HG03558 (cell line): ENCODE data around the gene PNP.
"Not testable (repeated sequence)": the region's sequence is repeated elsewhere in the genome, so short reads cannot be mapped to it uniquely, and the experiment has no call there.

Experiments used
- ATAC-seq: cut with Tn5 transposase; IDR thresholded peaks from one replicate; pipeline ENCODE4 v1.9.1; 2021; ENCODE audit warnings: moderate number of reproducible peaks; ENCODE audit not compliant: unreplicated experiment; ENCODE audit errors: extremely low read depth

PNP gene

DNA sequence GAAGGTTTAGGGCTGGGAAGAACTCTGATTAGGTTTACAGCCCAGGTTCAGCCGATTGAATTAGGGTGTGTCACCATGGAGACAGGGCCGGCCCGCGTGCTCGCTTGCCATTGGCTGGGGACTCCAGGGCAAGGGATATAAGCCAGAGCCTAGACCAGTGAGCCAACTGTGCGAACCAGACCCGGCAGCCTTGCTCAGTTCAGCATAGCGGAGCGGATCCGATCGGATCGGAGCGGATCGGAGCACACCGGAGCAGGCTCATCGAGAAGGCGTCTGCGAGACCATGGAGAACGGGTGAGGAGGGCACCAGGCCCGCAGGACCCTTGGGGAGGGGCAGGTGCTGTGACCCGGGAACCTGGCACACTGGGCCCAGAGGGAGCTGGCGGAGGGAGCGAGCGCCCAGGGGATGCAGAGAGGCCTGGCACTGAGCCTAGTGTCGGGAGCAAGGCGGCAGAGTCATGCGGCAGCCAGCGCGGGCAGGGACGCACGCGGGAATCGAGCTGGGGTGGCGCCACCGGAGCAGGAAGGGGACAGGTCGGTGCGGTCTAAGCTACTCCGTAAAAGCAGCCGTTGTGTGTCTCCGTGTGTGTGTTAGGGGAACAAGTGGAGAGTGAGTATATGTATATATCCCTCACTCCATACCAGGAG lies at the start of gene PNP:
Gene PNP (plus strand): TSS at position 165 of the 648 bp plus-strand sequence. CDS start 119 bp downstream, at position 284.
- ATAC-seq, result peak; percentile 90

- ATAC-seq, result no peak
Observed at GRCh38 chr14:20419419-20419818, 49.8 kb upstream of the PNP start.

GRCh38 chr14:20421267-20421666 lies 47.9 kb upstream of the PNP start:
- ATAC-seq, result no peak

- no peak for ATAC-seq
Observed at GRCh38 chr14:20422886-20423285, 46.3 kb upstream of the PNP start.

- no peak for ATAC-seq
Observed at GRCh38 chr14:20424851-20425250, 44.4 kb upstream of the PNP start.

DNA sequence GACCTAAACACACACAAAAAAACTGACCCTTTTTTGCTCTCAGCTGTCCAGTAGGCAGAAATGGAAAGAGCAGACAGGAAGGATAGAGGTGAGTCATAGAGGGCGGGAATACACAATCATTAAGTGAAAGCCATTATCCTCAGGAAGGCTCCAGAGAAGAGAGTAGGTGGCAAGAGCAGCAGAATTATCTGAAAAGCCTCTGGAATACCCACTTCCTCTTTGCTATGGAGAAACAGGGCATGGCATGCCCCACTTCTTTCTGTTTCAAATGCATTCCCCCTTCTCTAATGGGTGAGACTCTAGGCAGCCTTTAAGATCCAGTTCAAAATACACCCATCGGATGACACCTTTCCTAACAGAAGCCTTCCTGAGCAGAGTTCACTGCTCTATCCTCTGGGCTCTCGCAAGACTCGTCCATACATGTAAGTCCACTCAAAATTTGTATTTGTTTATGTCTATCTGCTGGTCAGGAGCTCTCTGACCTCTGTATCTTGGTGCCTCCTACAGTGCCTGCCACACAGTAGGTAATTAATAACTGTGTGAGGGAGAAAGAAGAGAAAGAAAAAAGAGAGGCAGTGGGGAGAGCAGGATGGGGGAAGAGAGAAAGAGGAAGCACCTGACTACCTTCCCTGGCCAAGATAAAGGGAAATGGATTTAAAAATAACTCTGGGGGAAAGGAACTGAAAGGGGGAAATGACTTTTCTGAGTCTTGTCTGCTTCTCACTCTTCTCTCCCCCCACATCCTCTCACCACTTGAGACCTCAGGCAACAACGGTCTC lies 41.8 kb upstream of the PNP start:
- peak; percentile 77 for ATAC-seq

- ATAC-seq, result no peak
Observed at GRCh38 chr14:20428010-20428365, 41.2 kb upstream of the PNP start.

DNA sequence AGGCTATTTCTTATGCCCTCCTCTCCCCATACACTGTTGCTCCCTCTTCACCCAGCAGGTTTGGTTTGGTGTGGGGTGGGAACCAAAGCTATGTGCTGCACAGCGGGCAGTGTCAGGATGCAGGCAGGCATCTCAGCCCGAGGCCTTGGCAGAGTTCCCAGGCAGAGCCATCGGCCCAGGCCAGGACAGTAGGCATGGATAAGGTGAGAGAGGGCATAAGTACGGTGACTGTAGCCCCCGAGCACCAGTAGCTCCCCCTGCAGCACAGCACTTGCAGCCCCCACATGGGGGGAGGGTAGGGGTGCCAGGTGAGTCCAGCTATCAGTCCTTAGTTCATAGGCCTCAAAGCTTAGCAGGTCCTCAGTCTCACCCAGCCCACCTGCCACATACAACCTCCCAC lies 40.4 kb upstream of the PNP start:
- no peak for ATAC-seq

DNA sequence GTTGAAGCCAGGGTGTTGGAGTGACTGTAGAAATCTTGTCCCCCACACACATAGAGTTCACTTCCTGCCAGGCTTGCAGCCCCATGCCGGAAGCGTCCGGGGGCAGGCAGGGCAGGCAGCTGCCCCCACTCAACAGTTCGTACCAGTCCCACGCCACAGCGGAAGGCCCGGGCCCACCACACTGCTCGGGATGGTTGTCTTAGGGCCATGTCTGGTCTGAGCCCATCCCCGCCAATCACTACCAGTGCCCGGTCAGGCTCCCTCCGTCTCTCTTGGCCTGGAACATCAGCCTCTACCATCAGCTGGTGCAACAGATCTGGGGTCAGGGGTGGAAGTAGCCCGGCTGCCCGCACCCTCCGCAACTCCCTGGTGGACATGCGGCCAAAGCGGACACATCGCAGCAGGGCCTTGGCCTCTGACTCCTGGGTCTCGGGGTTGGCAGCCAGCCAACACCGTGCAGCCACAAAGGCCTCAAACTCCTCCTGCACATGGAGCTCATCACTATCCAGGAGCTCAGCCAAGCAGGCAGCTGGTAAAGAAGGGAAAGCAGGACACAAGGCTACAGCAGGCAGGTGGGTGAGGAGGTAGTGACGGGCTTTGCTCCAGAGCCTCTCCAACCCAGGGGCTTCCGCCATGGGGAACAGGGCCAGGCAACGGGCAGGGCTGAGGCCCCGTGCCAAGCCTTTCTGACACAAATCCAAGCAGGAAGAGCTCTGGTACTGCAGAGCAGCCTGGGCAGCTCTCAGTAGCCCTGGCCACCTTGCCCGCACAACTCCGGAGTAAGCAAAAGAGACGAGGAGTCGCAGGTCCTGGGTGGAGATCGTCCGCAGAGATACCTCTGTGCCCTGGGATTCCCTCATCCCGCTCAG lies 39.2 kb upstream of the PNP start:
- no peak for ATAC-seq

DNA sequence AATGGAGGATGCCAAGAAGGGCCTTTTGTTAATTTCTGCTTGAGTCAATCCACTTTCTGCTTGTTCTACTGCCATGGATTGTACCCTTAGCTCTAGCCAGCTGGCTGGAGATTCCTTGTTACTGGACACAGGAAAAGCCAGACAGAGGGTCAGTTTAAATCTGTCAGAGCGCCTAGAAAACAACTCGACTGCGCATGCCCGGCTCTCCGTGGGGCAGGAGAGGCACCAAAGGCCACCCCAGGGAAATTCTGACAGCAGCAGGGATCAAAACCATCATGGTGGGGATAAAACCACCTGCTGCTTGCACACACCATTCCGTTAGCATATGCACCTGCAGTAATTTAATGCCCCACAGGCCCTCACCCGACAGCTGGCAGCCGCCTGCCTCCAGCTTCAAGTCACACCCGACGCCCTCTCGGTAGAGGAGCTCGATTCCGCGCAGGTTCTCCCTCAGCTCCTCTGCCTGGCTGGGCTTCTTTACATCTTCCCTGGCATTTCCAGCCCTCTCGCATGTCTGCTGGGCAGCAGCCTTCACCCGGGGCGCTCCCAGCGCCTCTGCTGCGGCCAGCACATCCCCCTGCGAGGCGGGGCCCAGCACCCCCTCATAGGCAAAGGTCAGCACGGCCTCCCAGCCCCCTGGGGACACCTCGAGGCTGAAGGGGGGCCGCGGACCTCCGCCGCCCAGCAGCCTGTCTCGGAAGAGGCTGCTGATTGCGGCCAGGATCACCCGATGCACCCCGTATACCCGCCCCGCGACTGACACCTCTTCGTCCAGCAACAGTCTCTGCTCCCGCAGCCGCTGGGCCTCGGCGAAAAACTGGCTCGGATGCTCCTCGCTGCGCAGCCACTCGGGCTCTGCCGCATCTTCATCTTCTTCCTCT lies 34.3 kb upstream of the PNP start:
- no peak for ATAC-seq

DNA sequence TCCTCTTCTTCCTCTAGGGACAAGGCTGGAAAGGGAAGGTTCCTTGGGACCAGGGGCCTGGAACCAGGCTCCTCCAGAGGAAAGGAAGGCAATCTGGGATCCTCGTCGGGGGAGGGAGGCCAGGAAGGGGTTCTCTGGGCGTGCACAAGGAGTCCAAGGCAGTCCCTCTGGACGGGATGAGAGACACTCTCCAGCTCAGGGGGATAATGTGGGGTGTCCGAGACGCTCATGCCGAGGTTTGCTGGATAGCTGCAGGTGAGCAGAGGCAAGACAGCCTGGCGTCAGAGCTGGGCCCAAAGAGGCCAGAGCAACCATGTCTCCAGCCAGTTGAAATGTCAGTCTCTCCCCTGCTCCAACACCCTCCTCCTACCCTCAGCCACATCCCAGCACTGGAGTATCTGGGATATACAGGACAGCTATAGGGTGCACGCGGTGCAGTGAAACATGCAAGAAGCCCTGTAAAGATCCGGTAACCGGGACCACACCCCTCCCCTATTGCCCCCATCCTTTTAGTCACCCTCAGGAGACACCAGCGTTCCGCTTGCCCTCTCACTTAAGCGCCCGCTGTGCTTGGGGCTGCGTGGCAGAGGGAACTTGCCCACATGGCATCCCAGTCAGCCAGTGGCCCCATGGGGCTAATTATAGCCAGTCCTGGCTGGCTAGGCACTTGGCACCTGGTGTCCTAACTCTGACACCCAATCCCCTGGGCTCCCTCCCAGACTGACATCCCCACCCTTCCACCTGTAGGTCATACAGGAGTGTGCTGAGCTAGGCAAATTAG lies 33.4 kb upstream of the PNP start, which contains the start of gene KLHL33:
Gene KLHL33 (minus strand): TSS at position 585 of the 781 bp plus-strand sequence. CDS start 355 bp downstream, at position 230.
- ATAC-seq, result no peak

DNA sequence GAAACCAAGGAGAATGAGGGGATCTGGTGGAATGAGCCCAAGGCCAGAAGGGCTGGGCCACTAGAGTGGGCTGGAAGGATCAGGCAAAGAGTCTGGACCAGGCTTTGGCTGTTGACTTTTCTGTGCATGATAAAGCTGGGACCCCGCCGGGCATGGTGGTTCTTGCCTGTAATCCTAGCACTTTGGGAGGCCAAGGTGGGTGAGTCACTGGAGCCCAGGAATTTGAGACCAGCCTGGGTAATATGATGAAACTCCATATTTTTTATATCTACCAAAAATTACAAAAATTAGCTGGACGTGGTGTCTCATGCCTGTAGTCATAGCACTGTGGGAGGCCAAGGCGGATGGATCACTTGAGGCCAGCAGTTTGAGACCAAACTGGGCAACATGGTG lies 32.8 kb upstream of the PNP start:
- no peak for ATAC-seq

GRCh38 chr14:20438664-20439063 lies 30.5 kb upstream of the PNP start:
- no peak for ATAC-seq

DNA sequence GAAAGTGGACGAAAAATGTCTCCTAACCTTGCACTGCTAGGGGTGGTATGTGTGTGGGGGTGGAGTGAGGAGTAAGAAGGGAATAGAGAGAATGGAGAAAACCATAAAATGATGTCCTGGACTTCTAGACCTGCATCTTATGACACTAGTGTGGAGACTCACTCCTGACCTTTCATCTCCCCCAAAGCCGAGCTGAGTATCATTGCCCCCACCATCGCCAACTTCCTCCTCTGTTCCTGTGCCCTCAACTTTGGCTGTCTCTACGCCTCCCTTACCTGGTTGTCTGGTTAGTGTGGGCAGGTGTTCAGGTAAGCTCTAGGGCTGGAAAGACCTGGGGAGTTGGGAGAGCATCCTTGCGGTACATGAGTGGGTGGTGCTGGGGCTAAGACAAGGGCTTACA lies 28.7 kb upstream of the PNP start:
- no peak for ATAC-seq

GRCh38 chr14:20440882-20441281 lies 28.3 kb upstream of the PNP start:
- no peak for ATAC-seq

DNA sequence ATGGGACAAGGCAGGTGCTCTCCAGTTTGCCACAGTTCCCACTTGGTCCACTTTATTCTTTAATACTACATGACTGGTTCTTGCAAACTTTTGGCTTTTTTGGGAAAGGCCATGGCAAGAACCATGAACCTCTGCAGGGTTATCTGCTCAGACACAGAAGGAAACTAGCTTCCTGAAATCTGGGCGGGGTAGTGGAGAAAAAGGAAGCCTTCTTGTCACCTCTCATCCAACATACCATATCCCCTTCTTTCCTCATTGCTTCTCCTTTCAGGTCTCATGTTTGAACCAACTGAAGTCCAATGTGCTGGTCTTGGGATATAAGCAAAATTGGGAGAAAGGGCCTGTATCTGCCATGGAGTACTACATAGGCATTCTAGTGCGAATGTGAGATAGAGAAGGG lies 27.7 kb upstream of the PNP start:
- ATAC-seq, result no peak

- not testable (repeated sequence) for ATAC-seq
Observed at GRCh38 chr14:20443650-20444049, 25.6 kb upstream of the PNP start.

- ATAC-seq, result no peak
Observed at GRCh38 chr14:20446889-20447288, 22.3 kb upstream of the PNP start.

GRCh38 chr14:20452831-20453230 lies 16.4 kb upstream of the PNP start:
- not testable (repeated sequence) for ATAC-seq
